ENCODE measurements around the gene PKMYT1.
"Not testable (repeated sequence)": the region's sequence is repeated elsewhere in the genome, so short reads cannot be mapped to it uniquely, and the experiment has no call there.

The PKMYT1 gene

GRCh38 chr16:2933701-2934100 lies 46.5 kb downstream of the PKMYT1 start:
- H3K27ac Mint-ChIP-seq: no peak overlapping the region
- no peak overlapping the region for H3K4me3 Mint-ChIP-seq
- H3K9me3 Mint-ChIP-seq: no peaks in the 10 kb centered on the region
- no peaks in the 10 kb centered on the region for H3K27me3 Mint-ChIP-seq
- peaks cover 6% of the 10 kb centered on the region for H3K36me3 Mint-ChIP-seq (ENCODE audit: low read depth)
- no peaks in the 10 kb centered on the region for H3K4me1 Mint-ChIP-seq (ENCODE audit: low read depth)

DNA sequence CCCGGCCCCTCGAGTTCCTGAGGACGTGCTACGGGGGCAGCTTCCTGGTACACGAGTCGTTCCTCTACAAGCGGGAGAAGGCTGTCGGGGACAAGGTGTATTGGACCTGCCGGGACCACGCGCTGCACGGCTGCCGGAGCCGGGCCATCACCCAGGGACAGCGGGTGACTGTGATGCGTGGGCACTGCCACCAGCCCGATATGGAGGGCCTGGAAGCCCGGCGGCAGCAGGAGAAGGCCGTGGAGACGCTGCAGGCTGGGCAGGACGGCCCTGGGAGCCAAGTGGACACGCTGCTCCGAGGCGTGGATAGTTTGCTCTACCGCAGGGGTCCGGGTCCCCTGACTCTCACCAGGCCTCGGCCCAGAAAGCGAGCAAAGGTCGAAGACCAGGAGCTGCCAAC lies 47.1 kb downstream of the PKMYT1 start:
- H3K9me3 Mint-ChIP-seq: no peaks in the 10 kb centered on the region
- H3K36me3 Mint-ChIP-seq (ENCODE audit: low read depth): peaks cover 6% of the 10 kb centered on the region
- H3K27ac Mint-ChIP-seq: no peak overlapping the region
- H3K4me3 Mint-ChIP-seq: no peak overlapping the region
- no peaks in the 10 kb centered on the region for H3K4me1 Mint-ChIP-seq (ENCODE audit: low read depth)
- H3K27me3 Mint-ChIP-seq: no peaks in the 10 kb centered on the region

DNA sequence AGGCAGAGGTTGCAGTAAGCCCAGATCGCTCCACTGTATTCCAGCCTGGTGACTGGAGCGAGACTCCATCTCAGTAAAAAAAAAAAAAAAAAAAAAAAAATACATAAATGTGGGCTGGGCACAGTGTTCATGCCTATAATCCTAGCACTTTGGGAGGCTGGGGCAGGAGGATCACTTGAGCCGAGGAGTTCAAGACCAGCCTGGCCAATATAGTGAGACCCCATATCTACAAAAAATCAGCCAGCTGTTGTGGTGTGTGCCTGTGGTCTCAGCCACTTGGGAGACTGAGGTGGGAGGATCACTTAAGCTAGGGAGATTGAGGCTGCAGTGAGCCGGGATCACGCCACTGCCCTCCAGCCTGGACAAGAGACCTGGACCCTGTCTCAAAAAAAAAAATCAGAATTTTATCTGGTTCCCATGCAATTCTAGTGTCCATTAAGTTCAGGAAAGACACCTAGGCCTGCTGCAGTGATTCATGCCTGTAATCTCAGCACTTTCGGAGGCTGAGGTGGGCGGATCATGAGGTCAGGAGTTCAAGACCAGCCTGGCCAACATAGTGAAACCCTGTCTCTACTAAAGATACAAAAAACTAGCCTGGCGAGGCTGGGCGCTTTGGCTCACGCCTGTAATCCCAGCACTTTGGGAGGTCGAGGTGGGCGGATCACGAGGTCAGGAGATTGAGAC lies 48.9 kb downstream of the PKMYT1 start:
- H3K27me3 Mint-ChIP-seq; H3K27ac Mint-ChIP-seq; H3K36me3 Mint-ChIP-seq (ENCODE audit: low read depth); H3K4me1 Mint-ChIP-seq (ENCODE audit: low read depth); H3K4me3 Mint-ChIP-seq; H3K9me3 Mint-ChIP-seq: not testable (repeated sequence)

DNA sequence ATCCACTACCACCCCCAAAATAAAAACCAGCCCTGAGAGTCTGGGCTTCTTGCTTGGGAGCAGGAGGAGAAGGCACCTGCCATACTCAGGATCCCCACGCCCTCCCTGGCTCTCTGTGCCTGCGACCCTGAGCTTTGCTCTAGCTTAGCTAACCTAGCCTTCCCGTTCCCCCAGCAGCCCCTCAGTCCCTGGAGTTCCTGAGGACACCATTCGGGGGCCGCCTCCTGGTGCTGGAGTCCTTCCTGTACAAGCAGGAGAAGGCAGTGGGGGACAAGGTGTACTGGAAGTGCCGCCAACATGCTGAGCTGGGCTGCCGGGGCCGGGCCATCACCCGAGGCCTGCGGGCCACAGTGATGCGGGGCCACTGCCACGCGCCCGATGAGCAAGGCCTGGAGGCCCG lies 50.0 kb downstream of the PKMYT1 start:
- H3K9me3 Mint-ChIP-seq: no peaks in the 10 kb centered on the region
- H3K4me3 Mint-ChIP-seq: no peak overlapping the region
- no peaks in the 10 kb centered on the region for H3K36me3 Mint-ChIP-seq (ENCODE audit: low read depth)
- no peaks in the 10 kb centered on the region for H3K27me3 Mint-ChIP-seq
- peaks cover 13% of the 10 kb centered on the region for H3K4me1 Mint-ChIP-seq (ENCODE audit: low read depth)
- H3K27ac Mint-ChIP-seq: no peak overlapping the region

GRCh38 chr16:2929693-2930092 lies 50.6 kb downstream of the PKMYT1 start:
- no peaks in the 10 kb centered on the region for H3K36me3 Mint-ChIP-seq (ENCODE audit: low read depth)
- H3K4me3 Mint-ChIP-seq: no peak overlapping the region
- H3K27ac Mint-ChIP-seq: no peak overlapping the region
- no peaks in the 10 kb centered on the region for H3K9me3 Mint-ChIP-seq
- H3K27me3 Mint-ChIP-seq: no peaks in the 10 kb centered on the region
- peaks cover 13% of the 10 kb centered on the region for H3K4me1 Mint-ChIP-seq (ENCODE audit: low read depth)

- Mint-ChIP-seq H3K4me1 (ENCODE audit: low read depth) (peaks cover 13% of the 10 kb centered on the region), H3K27ac (no peak overlapping the region), H3K27me3 (no peaks in the 10 kb centered on the region), H3K4me3 (no peak overlapping the region), H3K36me3 (ENCODE audit: low read depth) (no peaks in the 10 kb centered on the region), H3K9me3 (no peaks in the 10 kb centered on the region)
Observed at GRCh38 chr16:2928796-2929195, 51.5 kb downstream of the PKMYT1 start.

DNA sequence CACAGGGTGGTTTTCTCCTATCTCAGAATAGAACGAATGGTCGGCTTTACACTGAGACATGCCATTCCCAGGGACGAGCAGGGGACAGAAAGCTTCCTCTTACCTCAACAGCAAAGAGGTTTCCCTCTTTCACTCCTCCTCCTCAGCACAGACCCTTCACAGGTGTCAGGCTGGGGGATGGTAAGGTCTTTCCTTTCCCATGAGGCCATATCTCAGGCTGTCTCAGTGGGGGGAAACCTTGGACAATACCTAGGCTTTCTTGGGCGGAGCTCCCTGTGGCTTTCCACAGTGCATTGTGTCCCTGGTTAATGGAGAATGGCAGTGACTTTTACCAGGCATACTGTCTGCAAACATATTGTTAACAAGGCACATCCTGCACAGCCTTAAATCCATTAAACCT lies 52.1 kb downstream of the PKMYT1 start:
- H3K9me3 Mint-ChIP-seq: not testable (repeated sequence)

GRCh38 chr16:2927010-2927646 lies 53.1 kb downstream of the PKMYT1 start:
- Mint-ChIP-seq H3K27ac (no peak overlapping the region), H3K9me3 (no peaks in the 10 kb centered on the region), H3K4me1 (ENCODE audit: low read depth) (peaks cover 13% of the 10 kb centered on the region), H3K36me3 (ENCODE audit: low read depth) (peaks cover 5% of the 10 kb centered on the region), H3K27me3 (no peaks in the 10 kb centered on the region), H3K4me3 (no peak overlapping the region)

More for the DNA sequence above, 52.1 kb downstream of the PKMYT1 start:
- not testable (repeated sequence) for H3K27ac Mint-ChIP-seq; H3K36me3 Mint-ChIP-seq (ENCODE audit: low read depth); H3K27me3 Mint-ChIP-seq; H3K4me3 Mint-ChIP-seq
- H3K4me1 Mint-ChIP-seq (ENCODE audit: low read depth): peaks cover 13% of the 10 kb centered on the region

- Mint-ChIP-seq H3K4me1 (ENCODE audit: low read depth) (peaks cover 13% of the 10 kb centered on the region), H3K36me3 (ENCODE audit: low read depth) (peaks cover 5% of the 10 kb centered on the region), H3K4me3 (no peak overlapping the region), H3K27me3 (no peaks in the 10 kb centered on the region), H3K27ac (no peak overlapping the region), H3K9me3 (no peaks in the 10 kb centered on the region)
Observed at GRCh38 chr16:2926650-2926999, 53.6 kb downstream of the PKMYT1 start.

DNA sequence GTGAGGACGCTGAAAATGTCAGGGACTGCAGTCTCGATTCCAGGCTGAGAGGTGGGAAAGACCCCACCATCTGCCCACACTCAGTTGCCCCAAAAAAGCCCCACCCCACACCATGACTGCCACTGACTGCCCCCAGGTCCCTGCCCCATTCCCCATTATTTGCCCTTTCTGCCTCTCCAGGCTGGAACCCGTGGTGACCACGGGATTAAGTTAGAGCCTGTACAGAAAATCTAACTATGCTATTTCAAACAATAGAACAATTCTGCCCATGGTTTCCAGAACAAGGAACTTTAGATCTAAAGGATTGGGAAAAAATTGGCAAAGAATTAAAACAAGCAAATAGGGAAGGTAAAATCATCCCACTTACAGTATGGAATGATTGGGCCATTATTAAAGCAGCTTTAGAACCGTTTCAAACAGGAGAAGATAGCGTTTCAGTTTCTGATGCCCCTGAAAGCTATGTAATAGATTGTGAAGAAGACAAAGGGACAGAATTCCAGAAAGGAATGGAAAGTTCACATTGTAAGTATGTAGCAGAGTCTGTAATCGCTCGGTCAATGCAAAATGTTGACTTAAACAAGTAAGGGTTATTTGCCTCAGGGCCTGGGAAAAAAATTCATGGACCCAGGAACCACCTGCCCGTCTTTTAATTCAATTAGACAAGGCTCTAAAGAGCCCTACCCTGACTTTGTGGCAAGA lies 54.1 kb downstream of the PKMYT1 start:
- Mint-ChIP-seq H3K4me1 (ENCODE audit: low read depth) (peaks cover 13% of the 10 kb centered on the region), H3K4me3 (no peak overlapping the region), H3K27me3 (no peaks in the 10 kb centered on the region), H3K9me3 (no peaks in the 10 kb centered on the region), H3K36me3 (ENCODE audit: low read depth) (peaks cover 5% of the 10 kb centered on the region), H3K27ac (no peak overlapping the region)

DNA sequence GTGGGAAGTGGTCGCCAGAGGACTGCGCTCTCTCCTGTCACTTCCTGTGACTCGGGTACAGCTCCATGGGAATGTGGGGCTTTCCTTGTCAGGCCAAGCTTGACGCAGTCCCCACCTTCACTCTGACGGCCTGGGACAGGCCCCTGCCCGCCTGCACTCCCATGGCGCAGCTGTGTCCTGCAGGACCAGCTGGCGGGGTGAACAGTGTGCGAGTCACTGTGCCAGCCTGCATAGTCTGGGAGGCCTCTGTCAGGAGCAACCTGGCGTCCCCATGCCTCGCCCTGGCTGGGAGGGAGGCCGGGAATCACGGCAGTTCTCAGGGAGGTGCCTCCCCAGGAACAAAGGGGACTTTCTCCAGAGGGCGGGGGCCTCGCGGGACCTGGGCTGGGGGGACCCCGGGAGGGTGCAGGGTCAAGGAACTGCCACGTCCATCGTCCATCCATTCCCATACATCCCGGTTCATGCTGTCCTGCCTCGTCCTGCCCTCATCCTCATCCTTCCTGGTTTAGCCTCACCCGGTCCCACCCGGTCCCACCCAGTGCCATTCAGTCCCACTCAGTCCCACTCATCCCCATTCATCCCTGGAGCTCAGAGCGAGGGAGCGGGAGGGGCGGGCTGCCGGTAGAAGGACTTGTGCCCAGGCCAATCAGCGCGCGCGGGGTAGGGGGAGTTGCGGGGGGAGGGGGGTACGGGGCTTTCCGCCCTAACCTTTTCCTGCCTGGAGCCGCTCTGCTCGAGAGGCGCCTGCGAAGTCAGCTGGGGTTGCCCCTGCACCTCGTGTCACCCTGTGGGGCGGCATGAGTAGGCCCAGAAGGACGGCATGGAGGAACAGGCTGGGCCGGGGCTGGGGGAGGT lies 55.1 kb downstream of the PKMYT1 start:
- Mint-ChIP-seq H3K4me3 (no peak overlapping the region), H3K4me1 (ENCODE audit: low read depth) (peaks cover 13% of the 10 kb centered on the region), H3K27ac (no peak overlapping the region), H3K27me3 (no peaks in the 10 kb centered on the region), H3K9me3 (no peaks in the 10 kb centered on the region), H3K36me3 (ENCODE audit: low read depth) (peaks cover 5% of the 10 kb centered on the region)

- Mint-ChIP-seq H3K36me3 (ENCODE audit: low read depth) (peaks cover 11% of the 10 kb centered on the region), H3K27ac (no peak overlapping the region)
Observed at GRCh38 chr16:2923481-2923880, 56.8 kb downstream of the PKMYT1 start.

More at GRCh38 chr16:2923481-2923880, 56.8 kb downstream of the PKMYT1 start:
- Mint-ChIP-seq H3K4me3 (no peak overlapping the region), H3K4me1 (ENCODE audit: low read depth) (peaks cover 17% of the 10 kb centered on the region), H3K27me3 (no peaks in the 10 kb centered on the region), H3K9me3 (no peaks in the 10 kb centered on the region)
